ENCODE data around the gene PODNL1. TPM values are rescaled to one million over a fixed set of nuclear protein-coding genes. Genes with fewer than 3 reads are reported as not detected.
"Not testable (repeated sequence)": the region's sequence is repeated elsewhere in the genome, so short reads cannot be mapped to it uniquely, and the experiment has no call there.

PODNL1 gene
- total and polyA plus RNA-seq, 2 donors (not counting 1 experiment from before 2014, with no cell fraction given): 2.1 to 6.9 TPM

DNA sequence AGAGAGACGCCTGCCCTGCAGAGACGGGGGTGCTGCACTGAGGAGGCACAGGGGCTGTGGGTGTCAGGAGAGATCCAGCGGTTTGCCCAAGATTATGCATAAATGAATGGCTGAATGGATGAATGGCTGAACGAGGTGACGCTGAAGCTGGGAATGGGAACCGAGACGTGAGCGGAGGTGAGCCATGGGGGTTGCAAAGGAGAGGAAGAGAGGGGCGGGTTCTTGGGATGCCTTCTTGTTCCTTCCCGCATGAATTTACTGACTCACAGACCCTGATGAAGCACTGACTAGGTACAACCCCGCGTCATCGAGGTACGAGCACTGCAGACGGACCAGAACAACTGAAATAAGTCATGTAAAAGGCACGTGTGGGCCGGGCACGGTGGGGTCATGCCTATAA, 30.8 kb upstream of the PODNL1 start:
- DNase-seq (ENCODE audit: low read depth in 2 of 2): no peak
- TF ChIP-seq, protein P1, sequence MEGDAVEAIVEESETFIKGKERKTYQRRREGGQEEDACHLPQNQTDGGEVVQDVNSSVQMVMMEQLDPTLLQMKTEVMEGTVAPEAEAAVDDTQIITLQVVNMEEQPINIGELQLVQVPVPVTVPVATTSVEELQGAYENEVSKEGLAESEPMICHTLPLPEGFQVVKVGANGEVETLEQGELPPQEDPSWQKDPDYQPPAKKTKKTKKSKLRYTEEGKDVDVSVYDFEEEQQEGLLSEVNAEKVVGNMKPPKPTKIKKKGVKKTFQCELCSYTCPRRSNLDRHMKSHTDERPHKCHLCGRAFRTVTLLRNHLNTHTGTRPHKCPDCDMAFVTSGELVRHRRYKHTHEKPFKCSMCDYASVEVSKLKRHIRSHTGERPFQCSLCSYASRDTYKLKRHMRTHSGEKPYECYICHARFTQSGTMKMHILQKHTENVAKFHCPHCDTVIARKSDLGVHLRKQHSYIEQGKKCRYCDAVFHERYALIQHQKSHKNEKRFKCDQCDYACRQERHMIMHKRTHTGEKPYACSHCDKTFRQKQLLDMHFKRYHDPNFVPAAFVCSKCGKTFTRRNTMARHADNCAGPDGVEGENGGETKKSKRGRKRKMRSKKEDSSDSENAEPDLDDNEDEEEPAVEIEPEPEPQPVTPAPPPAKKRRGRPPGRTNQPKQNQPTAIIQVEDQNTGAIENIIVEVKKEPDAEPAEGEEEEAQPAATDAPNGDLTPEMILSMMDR (conservative IDR thresholded peaks at IDR 0.05 in 1 of 2, IDR thresholded peaks at IDR 0.05 in 1 of 2; ENCODE audit: low read depth in 1 of 2, low read length in 2 of 2): no peak
- TF ChIP-seq EZH2 (IDR thresholded peaks at IDR 0.05; ENCODE audit: low read length, missing control alignments): no peak
- no peaks in the 10 kb centered on the region for H3K9me3 ChIP-seq (ENCODE audit: control insufficient read depth, insufficient read depth, low read depth, low read length)
- H3K27ac ChIP-seq (ENCODE audit: insufficient read depth, low read length): no peak overlapping the region
- no peaks in the 10 kb centered on the region for H3K79me2 ChIP-seq (ENCODE audit: control insufficient read depth, insufficient read depth, low read length)
- no peaks in the 10 kb centered on the region for H3K4me1 ChIP-seq (ENCODE audit: control insufficient read depth, extremely low read depth, insufficient read depth, low read length)
- H3K9ac ChIP-seq (ENCODE audit: insufficient read depth, low read length): no peak overlapping the region
- H2AFZ ChIP-seq (ENCODE audit: low read length): no peak overlapping the region
- H4K20me1 ChIP-seq (ENCODE audit: control insufficient read depth, extremely low read depth, insufficient read depth, low read length): no peaks in the 10 kb centered on the region
- no peaks in the 10 kb centered on the region for H3K27me3 ChIP-seq (ENCODE audit: control insufficient read depth, insufficient read depth, low read length)
- H3K4me2 ChIP-seq (ENCODE audit: extremely low read depth, insufficient read depth, low read length): no peak overlapping the region
- H3K4me3 ChIP-seq (replicated peaks in 1 of 4; ENCODE audit: control extremely low read depth in 1 of 4, insufficient read depth in 1 of 4, low read depth in 3 of 4, low read length in 4 of 4): no peak overlapping the region
- peaks cover 16% of the 10 kb centered on the region for H3K36me3 ChIP-seq (ENCODE audit: control insufficient read depth, insufficient read depth, low read length)

DNA sequence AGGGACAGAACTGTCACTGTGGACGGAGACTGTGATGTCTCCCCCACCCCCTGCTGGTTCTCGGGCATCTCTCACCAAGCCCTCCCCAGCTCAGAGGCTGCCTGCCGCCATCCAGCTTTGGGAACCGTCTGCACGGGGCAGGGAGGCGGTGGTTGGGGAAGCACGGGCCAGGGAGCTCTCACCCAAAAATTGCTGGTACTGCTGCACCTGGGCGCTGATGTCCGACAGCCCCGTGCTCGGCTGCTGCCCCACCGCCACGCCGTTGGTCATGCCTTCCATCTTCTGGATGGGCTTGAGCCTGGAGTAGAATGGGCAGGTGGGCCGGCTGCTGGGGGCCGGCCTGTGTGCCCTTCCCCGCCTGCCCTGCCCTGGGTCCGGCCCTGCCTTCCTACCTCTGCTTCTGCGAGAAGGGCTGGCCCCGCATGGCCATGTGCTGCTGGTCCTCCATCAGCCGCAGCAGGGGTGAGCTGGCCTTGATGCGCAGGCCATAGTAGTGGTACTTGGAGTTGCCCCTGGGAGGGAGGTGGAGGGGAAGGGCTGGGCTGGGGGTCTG, 30.2 kb upstream of the PODNL1 start:
- Histone ChIP-seq H2AFZ (ENCODE audit: low read length) (no peak overlapping the region), H3K27me3 (ENCODE audit: control insufficient read depth, insufficient read depth, low read length) (no peaks in the 10 kb centered on the region), H3K4me2 (ENCODE audit: extremely low read depth, insufficient read depth, low read length) (no peak overlapping the region), H3K36me3 (ENCODE audit: control insufficient read depth, insufficient read depth, low read length) (peaks cover 18% of the 10 kb centered on the region), H3K9ac (ENCODE audit: insufficient read depth, low read length) (no peak overlapping the region), H3K27ac (ENCODE audit: insufficient read depth, low read length) (no peak overlapping the region), H4K20me1 (ENCODE audit: control insufficient read depth, extremely low read depth, insufficient read depth, low read length) (no peaks in the 10 kb centered on the region), H3K4me1 (ENCODE audit: control insufficient read depth, extremely low read depth, insufficient read depth, low read length) (no peaks in the 10 kb centered on the region), H3K79me2 (ENCODE audit: control insufficient read depth, insufficient read depth, low read length) (no peaks in the 10 kb centered on the region), H3K4me3 (replicated peaks in 1 of 4; ENCODE audit: control extremely low read depth in 1 of 4, insufficient read depth in 1 of 4, low read depth in 3 of 4, low read length in 4 of 4) (no peak overlapping the region), H3K9me3 (ENCODE audit: control insufficient read depth, insufficient read depth, low read depth, low read length) (no peaks in the 10 kb centered on the region)
- DNase-seq (ENCODE audit: low read depth in 2 of 2): no peak
- TF ChIP-seq EZH2 (IDR thresholded peaks at IDR 0.05; ENCODE audit: low read length, missing control alignments): no peak
- TF ChIP-seq, protein P1 (conservative IDR thresholded peaks at IDR 0.05 in 1 of 2, IDR thresholded peaks at IDR 0.05 in 1 of 2; ENCODE audit: low read depth in 1 of 2, low read length in 2 of 2): no peak

DNA sequence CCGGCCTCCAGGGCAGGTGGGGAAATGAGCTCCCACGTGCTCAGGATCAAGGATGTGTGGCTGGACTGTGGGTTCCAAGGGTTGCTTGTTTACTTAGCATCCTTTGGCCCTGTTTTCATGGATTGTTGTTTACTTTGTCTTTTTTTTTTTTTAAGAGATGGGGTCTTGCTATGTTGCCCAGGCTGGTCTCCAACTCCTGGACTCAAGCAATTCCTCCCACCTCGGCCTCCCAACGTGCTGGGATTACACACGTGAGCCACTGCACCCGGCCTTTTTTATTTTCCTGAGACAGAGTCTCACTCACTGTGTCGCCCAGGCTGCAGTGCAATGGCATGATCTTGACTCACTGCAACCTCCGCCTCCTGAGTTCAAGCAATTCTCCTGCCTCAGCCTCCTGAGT, 29.0 kb upstream of the PODNL1 start:
- H3K9ac ChIP-seq (ENCODE audit: insufficient read depth, low read length); H3K4me3 ChIP-seq (replicated peaks in 1 of 4; ENCODE audit: control extremely low read depth in 1 of 4, insufficient read depth in 1 of 4, low read depth in 3 of 4, low read length in 4 of 4); H3K4me1 ChIP-seq (ENCODE audit: control insufficient read depth, extremely low read depth, insufficient read depth, low read length); H3K79me2 ChIP-seq (ENCODE audit: control insufficient read depth, insufficient read depth, low read length); H3K9me3 ChIP-seq (ENCODE audit: control insufficient read depth, insufficient read depth, low read depth, low read length); H3K27ac ChIP-seq (ENCODE audit: insufficient read depth, low read length); H4K20me1 ChIP-seq (ENCODE audit: control insufficient read depth, extremely low read depth, insufficient read depth, low read length); H3K4me2 ChIP-seq (ENCODE audit: extremely low read depth, insufficient read depth, low read length); DNase-seq (ENCODE audit: low read depth in 2 of 2); H3K27me3 ChIP-seq (ENCODE audit: control insufficient read depth, insufficient read depth, low read length); H2AFZ ChIP-seq (ENCODE audit: low read length): not testable (repeated sequence)
- H3K36me3 ChIP-seq (ENCODE audit: control insufficient read depth, insufficient read depth, low read length): peaks cover 19% of the 10 kb centered on the region

All from fibroblast of lung (primary cell).